Rectal smooth muscle tissue (tissue), 1 donor: ENCODE measurements around the gene MED12L.
"Not testable (repeated sequence)": the region's sequence is repeated elsewhere in the genome, so short reads cannot be mapped to it uniquely, and the experiment has no call there.

ENCODE experiments used
- H3K27ac ChIP-seq: one replicate; pipeline ENCODE4 v1.7.0; 2013; ENCODE audit warnings: low read depth, low read length, inconsistent platforms
- H3K27me3 ChIP-seq: one replicate; pipeline ENCODE4 v1.7.0; 2013; ENCODE audit warnings: low read length; ENCODE audit not compliant: control insufficient read depth, insufficient read depth
- H3K36me3 ChIP-seq: one replicate; pipeline ENCODE4 v1.7.0; 2013; ENCODE audit warnings: low read length; ENCODE audit not compliant: control insufficient read depth, insufficient read depth
- H3K4me1 ChIP-seq: one replicate; pipeline ENCODE4 v1.7.0; 2013; ENCODE audit warnings: low read length; ENCODE audit not compliant: control insufficient read depth, insufficient read depth
- H3K4me3 ChIP-seq: one replicate; pipeline ENCODE4 v1.7.0; 2013; ENCODE audit warnings: low read length
- H3K9ac ChIP-seq: one replicate; pipeline ENCODE4 v1.7.0; 2013; ENCODE audit warnings: low read length

Gene MED12L

DNA sequence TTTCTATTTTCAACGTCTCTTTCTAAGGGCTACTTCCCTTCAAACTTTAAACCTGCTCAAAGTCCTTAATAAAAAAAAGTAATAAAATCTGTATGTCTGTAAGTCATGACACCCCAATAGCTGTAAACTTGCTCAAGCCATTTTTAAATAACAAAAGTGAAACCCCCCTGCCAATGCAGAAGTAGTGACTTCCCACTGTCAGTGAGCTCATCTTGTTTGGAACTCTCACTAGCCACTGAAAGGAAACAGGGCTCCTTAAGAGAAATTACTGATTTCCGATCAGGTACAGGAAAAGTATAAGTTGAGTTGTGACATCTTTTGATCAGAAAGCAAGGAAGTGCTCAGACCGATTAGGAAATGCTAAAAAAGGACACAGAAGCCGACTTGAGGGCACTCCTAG is 145.2 kb downstream of the MED12L start:
- Histone ChIP-seq H3K4me1 (peaks cover 20% of the 10 kb centered on the region), H3K4me3 (no peak overlapping the region), H3K27me3 (no peaks in the 10 kb centered on the region), H3K27ac (no peak overlapping the region), H3K36me3 (no peaks in the 10 kb centered on the region), H3K9ac (no peak overlapping the region)

DNA sequence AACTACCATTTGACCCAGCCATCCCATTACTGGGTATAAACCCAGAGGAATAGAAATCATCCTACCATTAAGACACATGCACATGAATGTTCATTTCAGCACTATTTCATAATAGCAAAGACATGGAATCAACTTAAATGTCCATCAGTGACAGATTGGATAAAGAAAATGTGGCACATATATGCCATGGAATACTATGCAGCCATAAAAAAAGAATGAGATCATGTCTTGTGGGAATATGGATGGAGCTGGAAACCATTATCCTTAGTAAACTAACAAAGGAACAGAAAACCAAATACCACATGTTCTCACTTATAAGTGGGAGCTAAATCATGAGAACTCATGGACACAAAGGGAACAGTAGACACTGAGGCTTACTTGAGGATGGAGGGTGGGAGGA is 146.9 kb downstream of the MED12L start:
- H3K27me3 ChIP-seq, H3K27ac ChIP-seq, H3K4me3 ChIP-seq, H3K36me3 ChIP-seq, H3K9ac ChIP-seq: not testable (repeated sequence)
- peaks cover 29% of the 10 kb centered on the region for H3K4me1 ChIP-seq

DNA sequence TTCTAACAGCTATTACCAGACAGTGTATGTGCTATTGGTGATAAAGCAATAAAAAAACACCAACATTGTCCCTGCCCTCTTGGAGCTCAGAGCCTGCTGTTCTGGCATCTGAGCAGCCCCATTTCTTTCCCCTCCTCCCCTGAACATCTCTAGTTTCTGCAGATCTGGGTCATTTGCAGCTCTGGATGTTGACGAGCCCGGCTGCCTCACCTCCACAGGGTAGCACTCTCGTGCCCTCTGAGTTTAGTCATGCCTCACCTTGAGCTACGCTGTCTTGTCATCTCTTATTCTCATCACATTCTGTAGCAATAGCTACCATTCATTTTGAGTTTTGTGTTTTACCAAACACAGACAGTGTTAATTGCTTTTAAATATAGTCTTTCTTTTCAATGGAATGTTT is 147.5 kb downstream of the MED12L start:
- Histone ChIP-seq H3K36me3 (no peaks in the 10 kb centered on the region), H3K4me1 (peaks cover 27% of the 10 kb centered on the region), H3K9ac (no peak overlapping the region), H3K27ac (no peak overlapping the region), H3K4me3 (no peak overlapping the region), H3K27me3 (no peaks in the 10 kb centered on the region)

DNA sequence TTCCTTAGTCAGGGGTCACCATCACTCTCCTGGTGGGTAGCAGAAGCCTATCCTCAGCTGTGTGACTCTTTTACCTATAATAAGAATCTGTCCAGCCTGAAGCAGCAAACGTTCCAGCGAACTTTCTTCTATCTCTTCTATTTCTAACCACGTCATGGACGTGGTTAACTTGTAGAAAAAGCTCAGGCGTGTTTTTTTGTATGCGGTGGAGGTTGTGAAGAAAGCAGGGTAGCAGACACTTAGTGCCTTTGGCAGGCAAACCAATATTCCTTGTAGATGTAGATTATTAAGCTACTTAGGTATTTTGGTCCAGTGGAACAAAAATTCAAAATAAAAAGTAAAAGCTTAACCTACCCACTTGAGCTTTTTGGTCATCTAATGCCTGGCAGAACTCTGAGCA is 149.4 kb downstream of the MED12L start:
- Histone ChIP-seq H3K27ac (peak overlapping the region; percentile 25), H3K9ac (no peak overlapping the region), H3K36me3 (no peaks in the 10 kb centered on the region), H3K4me1 (peaks cover 19% of the 10 kb centered on the region), H3K4me3 (no peak overlapping the region), H3K27me3 (no peaks in the 10 kb centered on the region)

DNA sequence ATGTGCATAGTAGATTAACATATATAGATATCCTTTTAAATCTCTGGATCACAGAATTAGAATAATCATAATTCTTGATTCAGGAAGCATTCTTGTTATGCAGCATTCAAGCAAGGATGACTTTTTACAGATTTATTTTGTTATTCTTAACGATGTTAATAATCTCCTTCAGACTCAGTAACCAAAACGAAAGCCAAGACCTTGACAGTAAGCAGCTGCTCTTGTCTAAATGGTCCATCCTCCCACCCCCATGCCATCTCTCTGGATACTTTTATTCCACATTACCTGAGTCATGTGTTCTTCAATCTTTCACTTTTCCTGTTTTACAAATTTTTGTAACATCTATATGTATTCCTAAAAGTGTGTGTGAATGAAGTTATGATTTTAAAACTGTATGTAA is 150.9 kb downstream of the MED12L start:
- H3K27ac ChIP-seq: peak overlapping the region; percentile 10
- no peak overlapping the region for H3K4me3 ChIP-seq
- H3K4me1 ChIP-seq: peaks cover 19% of the 10 kb centered on the region

DNA sequence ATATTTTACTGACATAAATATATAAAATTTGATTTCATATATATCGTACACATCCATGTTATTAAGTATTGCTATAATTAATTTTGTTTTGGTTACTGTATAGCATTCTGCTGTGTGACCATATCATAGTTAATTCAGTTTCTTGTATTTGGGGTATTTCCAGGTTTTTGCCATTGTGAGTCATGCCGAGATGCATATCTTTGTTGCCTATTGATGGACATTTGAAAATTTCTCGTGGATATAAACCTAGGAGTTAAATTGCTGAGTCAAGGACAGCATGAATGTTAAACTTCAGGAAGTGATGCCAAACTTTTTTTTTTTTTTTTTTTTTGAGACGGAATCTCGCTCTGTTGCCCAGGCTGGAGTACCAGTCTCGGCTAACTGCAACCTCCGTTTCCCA is 151.3 kb downstream of the MED12L start:
- Histone ChIP-seq H3K9ac (no peak overlapping the region), H3K27me3 (no peaks in the 10 kb centered on the region), H3K4me1 (peaks cover 19% of the 10 kb centered on the region), H3K27ac (no peak overlapping the region), H3K4me3 (no peak overlapping the region), H3K36me3 (no peaks in the 10 kb centered on the region)

More for the DNA sequence above, 150.9 kb downstream of the MED12L start:
- Histone ChIP-seq H3K36me3 (no peaks in the 10 kb centered on the region), H3K27me3 (no peaks in the 10 kb centered on the region), H3K9ac (no peak overlapping the region)

DNA sequence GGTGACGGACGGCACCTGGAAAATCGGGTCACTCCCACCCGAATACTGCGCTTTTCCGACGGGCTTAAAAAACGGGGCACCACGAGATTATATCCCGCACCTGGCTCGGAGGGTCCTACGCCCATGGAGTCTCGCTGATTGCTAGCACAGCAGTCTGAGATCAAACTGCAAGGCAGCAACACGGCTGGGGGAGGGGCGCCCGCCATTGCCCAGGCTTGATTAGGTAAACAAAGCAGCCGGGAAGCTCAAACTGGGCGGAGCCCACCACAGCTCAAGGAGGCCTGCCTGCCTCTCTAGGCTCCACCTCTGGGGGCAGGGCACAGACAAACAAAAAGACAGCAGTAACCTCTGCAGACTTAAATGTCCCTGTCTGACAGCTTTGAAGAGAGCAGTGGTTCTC is 156.5 kb downstream of the MED12L start:
- H3K4me3 ChIP-seq, H3K27ac ChIP-seq, H3K9ac ChIP-seq, H3K36me3 ChIP-seq, H3K4me1 ChIP-seq, H3K27me3 ChIP-seq: not testable (repeated sequence)

DNA sequence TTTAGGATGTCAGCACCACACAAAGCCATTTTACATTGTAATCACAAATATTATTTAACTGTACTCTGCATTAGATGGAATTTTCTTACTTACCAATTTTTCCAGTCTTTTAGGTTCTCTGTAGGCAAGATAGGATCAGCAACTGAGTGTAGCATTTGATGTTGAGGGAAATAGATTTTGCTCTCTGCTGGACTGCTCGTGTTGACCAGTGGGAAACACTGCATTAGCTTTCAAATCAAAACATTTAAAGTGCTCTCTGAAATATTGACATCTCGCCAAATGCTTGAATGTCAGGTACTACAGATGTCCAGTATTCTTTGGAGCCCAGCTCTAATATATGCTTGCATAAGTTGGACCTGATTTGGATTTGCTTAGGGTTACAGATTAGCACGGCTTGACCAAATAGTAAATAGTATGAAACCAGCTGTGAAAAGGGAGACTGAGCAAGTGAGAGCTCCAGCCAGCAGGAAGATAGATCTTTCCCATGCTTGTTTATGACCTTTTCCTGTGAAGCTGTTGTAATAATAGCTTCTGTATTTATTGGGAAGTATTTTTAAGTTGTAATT is 163.4 kb downstream of the MED12L start:
- H3K4me1 ChIP-seq: peaks cover 9% of the 10 kb centered on the region
- H3K36me3 ChIP-seq: no peaks in the 10 kb centered on the region
- no peak overlapping the region for H3K9ac ChIP-seq
- no peak overlapping the region for H3K27ac ChIP-seq
- H3K4me3 ChIP-seq: no peak overlapping the region
- H3K27me3 ChIP-seq: no peaks in the 10 kb centered on the region

DNA sequence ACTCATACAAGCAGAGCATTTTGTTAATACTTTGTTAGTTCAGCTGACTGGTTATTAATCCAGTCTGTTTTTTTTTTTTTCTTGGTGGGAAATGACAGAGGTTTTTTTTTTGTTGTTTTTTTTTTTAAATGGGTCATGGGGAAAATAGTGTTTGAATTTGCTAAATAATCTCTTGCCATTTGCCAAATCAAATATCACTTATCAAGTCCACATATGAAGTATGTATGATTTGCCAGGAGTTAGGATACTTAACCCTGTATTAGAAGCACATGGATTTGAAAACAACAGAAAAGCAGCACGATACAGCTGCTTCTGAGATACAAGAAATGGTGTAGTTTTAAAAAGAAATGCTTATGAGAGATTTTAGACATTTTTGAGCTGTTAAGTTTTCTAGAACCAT is 171.3 kb downstream of the MED12L start:
- Histone ChIP-seq H3K27ac (peak overlapping the region; percentile 65), H3K4me3 (no peak overlapping the region), H3K4me1 (peaks cover 41% of the 10 kb centered on the region), H3K36me3 (no peaks in the 10 kb centered on the region), H3K27me3 (no peaks in the 10 kb centered on the region), H3K9ac (no peak overlapping the region)

DNA sequence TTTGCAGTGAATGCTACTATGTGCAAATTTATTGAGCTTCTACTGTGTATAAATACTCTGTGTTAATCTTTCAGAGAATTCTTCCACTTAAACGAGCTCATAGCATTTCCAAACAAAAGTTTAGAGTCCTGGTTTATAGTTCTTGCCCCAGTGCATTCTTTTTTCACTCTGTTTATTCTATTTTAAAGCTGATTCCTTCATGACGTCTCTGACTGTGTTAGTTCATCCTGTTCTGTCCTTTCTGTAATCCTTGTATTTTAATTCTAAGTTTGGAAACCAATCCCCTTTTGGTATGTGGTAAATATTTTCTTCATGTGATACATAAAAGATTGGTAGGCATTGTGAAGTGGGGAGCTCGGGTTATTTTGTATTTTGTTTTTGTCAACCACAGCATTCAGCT is 174.2 kb downstream of the MED12L start:
- no peak overlapping the region for H3K9ac ChIP-seq
- H3K27ac ChIP-seq: peak overlapping the region; percentile 78
- H3K36me3 ChIP-seq: no peaks in the 10 kb centered on the region
- peaks cover 40% of the 10 kb centered on the region for H3K4me1 ChIP-seq
- no peak overlapping the region for H3K4me3 ChIP-seq
- H3K27me3 ChIP-seq: no peaks in the 10 kb centered on the region

DNA sequence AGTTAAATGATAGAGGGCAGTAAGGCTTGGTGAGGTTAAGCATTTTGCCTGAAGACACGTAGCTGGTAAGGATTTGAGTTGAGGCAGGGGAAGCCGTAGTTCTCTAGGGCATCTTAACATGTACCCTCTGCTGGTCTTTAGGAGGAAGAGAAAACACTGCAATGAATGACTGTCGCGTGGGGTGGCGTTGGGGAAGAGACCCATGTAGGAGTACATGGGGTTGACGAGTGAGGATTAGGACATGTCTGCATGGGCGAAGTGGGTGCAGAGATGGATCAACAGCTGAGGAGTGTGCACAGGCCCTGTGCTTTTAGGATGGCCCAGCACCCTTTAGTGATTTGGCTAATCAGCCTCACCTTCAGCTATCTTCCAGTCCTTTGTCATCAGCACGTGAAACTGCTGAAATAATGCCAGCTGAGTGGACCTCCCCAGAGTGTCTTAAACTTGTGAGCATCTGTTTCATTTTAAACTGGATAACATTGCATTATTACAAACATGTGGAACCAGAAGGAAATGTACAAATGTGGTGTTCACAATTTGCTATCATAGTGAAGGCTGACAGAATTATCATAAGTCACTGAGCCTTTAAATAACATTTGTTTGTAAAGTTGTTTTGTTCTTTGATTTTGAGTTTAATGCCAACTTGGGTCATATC is 177.5 kb downstream of the MED12L start:
- Histone ChIP-seq H3K4me3 (no peak overlapping the region), H3K36me3 (no peaks in the 10 kb centered on the region), H3K9ac (no peak overlapping the region), H3K27me3 (no peaks in the 10 kb centered on the region), H3K27ac (peak overlapping the region; percentile 15), H3K4me1 (peaks cover 46% of the 10 kb centered on the region)

DNA sequence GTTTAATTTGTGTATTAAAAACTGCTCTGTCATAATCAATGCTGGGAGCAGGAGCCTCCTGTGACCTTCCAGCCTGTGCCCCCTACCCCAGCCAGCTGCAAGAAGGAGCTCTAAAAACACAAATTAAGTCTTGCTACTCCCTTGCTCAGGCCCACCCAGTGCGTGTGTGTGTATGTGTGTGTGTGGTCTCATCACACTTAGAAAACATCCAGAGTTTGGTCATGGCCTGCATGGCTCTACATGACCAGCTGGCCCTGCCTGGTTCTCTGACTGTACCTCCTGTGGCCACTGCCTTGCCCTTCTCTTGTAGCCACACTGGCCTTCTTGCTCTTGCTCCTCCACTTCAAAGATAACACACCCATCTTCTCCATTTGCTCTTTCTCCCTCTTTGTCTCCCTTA is 179.1 kb downstream of the MED12L start:
- H3K27me3 ChIP-seq: no peaks in the 10 kb centered on the region

DNA sequence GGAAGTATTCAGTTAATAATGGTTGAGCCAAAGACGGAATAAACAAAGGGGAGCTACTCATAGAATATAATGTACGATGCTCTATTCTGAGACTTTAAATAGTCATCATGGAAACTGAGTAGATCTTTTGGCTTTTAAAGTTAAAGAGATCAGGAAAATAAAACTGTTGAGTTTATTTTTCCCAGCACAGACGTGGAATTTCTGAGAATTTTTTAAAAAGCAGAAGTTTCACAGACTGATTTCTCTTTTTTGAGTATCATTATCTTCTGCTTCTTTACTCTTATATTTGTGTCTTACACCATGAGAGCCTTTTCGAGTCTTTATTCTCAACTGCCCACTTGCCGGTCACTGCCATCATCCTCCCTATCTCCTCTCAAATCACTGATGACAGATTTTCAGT is 179.7 kb downstream of the MED12L start:
- H3K27me3 ChIP-seq: no peaks in the 10 kb centered on the region
- H3K4me3 ChIP-seq: no peak overlapping the region
- H3K4me1 ChIP-seq: peaks cover 39% of the 10 kb centered on the region
- H3K27ac ChIP-seq: peak overlapping the region; percentile 79
- H3K9ac ChIP-seq: no peak overlapping the region
- H3K36me3 ChIP-seq: no peaks in the 10 kb centered on the region

More for the DNA sequence above, 179.1 kb downstream of the MED12L start:
- H3K4me3 ChIP-seq: no peak overlapping the region
- H3K27ac ChIP-seq: peak overlapping the region; percentile 79
- H3K36me3 ChIP-seq: no peaks in the 10 kb centered on the region
- H3K4me1 ChIP-seq: peaks cover 35% of the 10 kb centered on the region
- H3K9ac ChIP-seq: no peak overlapping the region
